ENCODE data around the gene GC.

- TF ChIP-seq POLR2A (IDR thresholded peaks at IDR 0.05), result no peak
- TF ChIP-seq CTCF (IDR thresholded peaks at IDR 0.05), result no peak
Measured at GRCh38 chr4:71775449-71775848, 8.4 kb downstream of the GC start.
